ENCODE data around the gene XXYLT1. TPM values are rescaled to one million over a fixed set of nuclear protein-coding genes. Genes with fewer than 3 reads are reported as not detected.
"Not testable (repeated sequence)": the region's sequence is repeated elsewhere in the genome, so short reads cannot be mapped to it uniquely, and the experiment has no call there.

Gene XXYLT1
- total RNA-seq, 1 donor from 2014 or later: 13.6 TPM

DNA sequence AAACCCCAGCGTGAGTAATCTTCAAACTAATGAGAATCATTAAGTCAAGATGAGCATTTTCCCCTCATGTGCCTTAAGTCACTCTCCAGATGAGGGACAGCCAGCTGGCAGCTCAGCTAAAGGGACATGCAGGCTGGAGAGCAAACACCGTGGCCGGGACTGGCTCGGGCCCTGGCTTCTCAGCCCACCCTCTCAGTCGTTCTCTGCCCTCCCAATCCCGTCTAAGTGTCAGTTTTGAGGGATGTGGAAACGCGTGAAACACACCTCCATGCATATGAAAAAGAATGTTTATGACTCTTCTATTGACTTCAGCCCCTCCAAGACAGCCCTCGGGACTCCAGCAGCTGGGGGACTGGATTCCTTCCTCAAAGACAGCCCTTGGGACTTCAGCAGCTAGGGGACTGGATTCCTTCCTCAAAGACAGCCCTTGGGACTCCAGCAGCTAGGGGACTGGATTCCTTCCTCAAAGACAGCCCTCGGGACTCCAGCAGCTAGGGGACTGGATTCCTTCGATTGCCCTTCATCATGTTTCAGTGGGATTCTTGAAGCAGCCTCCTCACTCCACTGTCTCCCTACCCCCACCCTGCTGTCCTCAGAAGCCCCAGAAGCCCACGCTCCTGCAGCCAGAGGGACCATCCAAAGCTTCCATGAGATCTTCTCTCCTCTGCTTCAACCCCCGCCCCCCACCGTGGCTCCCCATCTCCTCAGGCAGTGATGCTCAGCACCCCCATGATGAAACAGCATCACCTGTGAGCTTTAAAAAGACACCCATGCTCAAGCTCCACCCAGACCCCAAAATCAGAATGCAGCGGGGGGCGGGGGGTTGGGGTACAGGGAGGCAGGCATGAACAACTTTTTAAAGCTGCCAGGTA lies 228.9 kb downstream of the XXYLT1 start:
- H3K27ac ChIP-seq (ENCODE audit: low read depth, low read length): no peak overlapping the region
- no peak overlapping the region for H3K9ac ChIP-seq (ENCODE audit: low read depth in 1 of 3, low read length in 3 of 3)
- no peaks in the 10 kb centered on the region for H3K27me3 ChIP-seq (ENCODE audit: control insufficient read depth in 3 of 3, insufficient read depth in 3 of 3, low read length in 3 of 3)
- peaks cover 0 to 2% (median 0%) of the 10 kb centered on the region in 3 donors for H3K4me1 ChIP-seq (ENCODE audit: control insufficient read depth in 3 of 3, insufficient read depth in 3 of 3, low read length in 3 of 3)
- H3K9me3 ChIP-seq (ENCODE audit: control insufficient read depth in 3 of 3, low read length in 3 of 3): no peaks in the 10 kb centered on the region
- H3K4me3 ChIP-seq (ENCODE audit: low read length in 3 of 3): no peak overlapping the region
- H3K36me3 ChIP-seq (ENCODE audit: control insufficient read depth in 3 of 3, insufficient read depth in 3 of 3, low read length in 3 of 3): no peaks in the 10 kb centered on the region

DNA sequence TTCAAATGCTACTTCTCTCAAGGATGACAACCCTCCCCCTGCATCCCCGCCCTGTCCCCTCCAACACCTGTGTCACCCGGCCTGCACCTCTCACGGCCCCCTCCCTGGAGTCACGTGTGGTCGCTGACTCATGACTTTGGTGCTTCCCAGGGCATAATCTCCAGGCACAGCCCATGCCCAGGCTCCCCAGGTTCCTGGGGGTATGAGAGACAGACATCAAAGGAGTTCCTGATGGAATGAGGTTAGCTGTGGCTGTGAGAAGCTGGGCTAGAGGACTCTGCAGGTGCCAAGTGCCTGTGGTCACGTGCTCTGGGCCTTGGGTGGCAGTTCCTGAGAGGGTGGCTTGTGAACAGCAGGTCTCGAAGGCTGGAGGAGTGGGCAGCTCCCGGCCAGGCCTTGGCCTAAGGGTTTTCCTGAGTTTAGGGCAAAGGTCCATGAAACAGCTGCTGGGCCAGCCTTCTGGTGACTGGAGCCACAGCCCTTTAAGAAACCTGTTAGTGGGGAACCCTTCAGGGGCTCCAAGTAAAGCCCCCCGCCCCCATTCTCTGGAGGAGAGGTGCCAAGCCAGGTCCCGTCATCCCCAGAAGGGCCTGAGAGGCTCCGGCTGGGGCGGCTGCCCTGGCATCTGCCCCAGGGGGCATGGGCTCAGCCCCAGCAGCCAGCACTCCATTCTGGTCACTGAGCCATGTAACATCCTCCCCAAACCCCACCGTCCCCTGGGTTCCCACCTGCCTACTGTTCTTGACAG lies 230.0 kb downstream of the XXYLT1 start:
- Histone ChIP-seq H3K4me3 (ENCODE audit: low read length in 3 of 3) (no peak overlapping the region), H3K27me3 (ENCODE audit: control insufficient read depth in 3 of 3, insufficient read depth in 3 of 3, low read length in 3 of 3) (peaks cover 0 to 3% (median 0%) of the 10 kb centered on the region in 3 donors), H3K4me1 (ENCODE audit: control insufficient read depth in 3 of 3, insufficient read depth in 3 of 3, low read length in 3 of 3) (no peaks in the 10 kb centered on the region), H3K27ac (ENCODE audit: low read depth, low read length) (no peak overlapping the region), H3K9ac (ENCODE audit: low read depth in 1 of 3, low read length in 3 of 3) (no peak overlapping the region), H3K9me3 (ENCODE audit: control insufficient read depth in 3 of 3, low read length in 3 of 3) (no peaks in the 10 kb centered on the region), H3K36me3 (ENCODE audit: control insufficient read depth in 3 of 3, insufficient read depth in 3 of 3, low read length in 3 of 3) (no peaks in the 10 kb centered on the region)

DNA sequence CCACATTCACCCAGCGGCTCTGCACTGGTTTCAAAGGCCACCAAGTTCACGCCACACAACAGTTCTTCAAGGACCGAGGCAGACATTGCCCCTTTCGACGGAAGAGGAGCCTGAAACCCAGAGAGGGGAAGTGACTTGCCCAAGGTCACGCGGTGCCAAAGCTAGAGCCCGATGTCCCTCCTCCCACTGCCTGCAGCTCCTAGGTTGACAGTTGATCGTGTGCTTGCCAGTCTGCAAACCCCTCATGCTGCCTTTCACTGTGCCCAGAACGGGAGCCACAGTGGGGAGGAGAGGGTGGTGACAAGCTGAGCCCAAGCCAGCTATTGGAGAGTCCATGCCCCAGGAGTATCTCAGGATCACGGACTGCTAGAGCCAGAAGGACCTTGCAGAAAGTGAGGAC lies 230.9 kb downstream of the XXYLT1 start:
- H3K4me1 ChIP-seq (ENCODE audit: control insufficient read depth in 3 of 3, insufficient read depth in 3 of 3, low read length in 3 of 3): no peaks in the 10 kb centered on the region
- H3K9me3 ChIP-seq (ENCODE audit: control insufficient read depth in 3 of 3, low read length in 3 of 3): no peaks in the 10 kb centered on the region
- H3K4me3 ChIP-seq (ENCODE audit: low read length in 3 of 3): no peak overlapping the region
- no peak overlapping the region for H3K9ac ChIP-seq (ENCODE audit: low read depth in 1 of 3, low read length in 3 of 3)
- H3K36me3 ChIP-seq (ENCODE audit: control insufficient read depth in 3 of 3, insufficient read depth in 3 of 3, low read length in 3 of 3): no peaks in the 10 kb centered on the region
- H3K27me3 ChIP-seq (ENCODE audit: control insufficient read depth in 3 of 3, insufficient read depth in 3 of 3, low read length in 3 of 3): peaks cover 0 to 3% (median 0%) of the 10 kb centered on the region in 3 donors
- H3K27ac ChIP-seq (ENCODE audit: low read depth, low read length): no peak overlapping the region

GRCh38 chr3:195039180-195039843 lies 231.6 kb downstream of the XXYLT1 start:
- no peak overlapping the region for H3K9ac ChIP-seq (ENCODE audit: low read depth in 1 of 3, low read length in 3 of 3)
- H3K36me3 ChIP-seq (ENCODE audit: control insufficient read depth in 3 of 3, insufficient read depth in 3 of 3, low read length in 3 of 3): no peaks in the 10 kb centered on the region
- H3K9me3 ChIP-seq (ENCODE audit: control insufficient read depth in 3 of 3, low read length in 3 of 3): no peaks in the 10 kb centered on the region
- no peak overlapping the region for H3K4me3 ChIP-seq (ENCODE audit: low read length in 3 of 3)
- no peak overlapping the region for H3K27ac ChIP-seq (ENCODE audit: low read depth, low read length)
- no peaks in the 10 kb centered on the region for H3K4me1 ChIP-seq (ENCODE audit: control insufficient read depth in 3 of 3, insufficient read depth in 3 of 3, low read length in 3 of 3)
- H3K27me3 ChIP-seq (ENCODE audit: control insufficient read depth in 3 of 3, insufficient read depth in 3 of 3, low read length in 3 of 3): peaks cover 0 to 3% (median 0%) of the 10 kb centered on the region in 3 donors

- H3K9ac ChIP-seq (ENCODE audit: low read depth in 1 of 3, low read length in 3 of 3): no peak overlapping the region
- H3K4me1 ChIP-seq (ENCODE audit: control insufficient read depth in 3 of 3, insufficient read depth in 3 of 3, low read length in 3 of 3): peaks cover 0 to 2% (median 0%) of the 10 kb centered on the region in 3 donors
- no peak overlapping the region for H3K4me3 ChIP-seq (ENCODE audit: low read length in 3 of 3)
- no peaks in the 10 kb centered on the region for H3K36me3 ChIP-seq (ENCODE audit: control insufficient read depth in 3 of 3, insufficient read depth in 3 of 3, low read length in 3 of 3)
- H3K27ac ChIP-seq (ENCODE audit: low read depth, low read length): no peak overlapping the region
- peaks cover 0 to 3% (median 0%) of the 10 kb centered on the region in 3 donors for H3K27me3 ChIP-seq (ENCODE audit: control insufficient read depth in 3 of 3, insufficient read depth in 3 of 3, low read length in 3 of 3)
- H3K9me3 ChIP-seq (ENCODE audit: control insufficient read depth in 3 of 3, low read length in 3 of 3): no peaks in the 10 kb centered on the region
Observed at GRCh38 chr3:195038161-195038560, 232.8 kb downstream of the XXYLT1 start.

- H3K4me3 ChIP-seq (ENCODE audit: low read length in 3 of 3); H3K27me3 ChIP-seq (ENCODE audit: control insufficient read depth in 3 of 3, insufficient read depth in 3 of 3, low read length in 3 of 3); H3K36me3 ChIP-seq (ENCODE audit: control insufficient read depth in 3 of 3, insufficient read depth in 3 of 3, low read length in 3 of 3); H3K9me3 ChIP-seq (ENCODE audit: control insufficient read depth in 3 of 3, low read length in 3 of 3); H3K27ac ChIP-seq (ENCODE audit: low read depth, low read length); H3K4me1 ChIP-seq (ENCODE audit: control insufficient read depth in 3 of 3, insufficient read depth in 3 of 3, low read length in 3 of 3); H3K9ac ChIP-seq (ENCODE audit: low read depth in 1 of 3, low read length in 3 of 3): not testable (repeated sequence)
Observed at GRCh38 chr3:195037586-195037985, 233.4 kb downstream of the XXYLT1 start.

GRCh38 chr3:195036974-195037373 lies 234.0 kb downstream of the XXYLT1 start:
- no peaks in the 10 kb centered on the region for H3K9me3 ChIP-seq (ENCODE audit: control insufficient read depth in 3 of 3, low read length in 3 of 3)
- H3K27ac ChIP-seq (ENCODE audit: low read depth, low read length): no peak overlapping the region
- no peak overlapping the region for H3K9ac ChIP-seq (ENCODE audit: low read depth in 1 of 3, low read length in 3 of 3)
- H3K4me1 ChIP-seq (ENCODE audit: control insufficient read depth in 3 of 3, insufficient read depth in 3 of 3, low read length in 3 of 3): peaks cover 0 to 2% (median 2%) of the 10 kb centered on the region in 3 donors
- H3K27me3 ChIP-seq (ENCODE audit: control insufficient read depth in 3 of 3, insufficient read depth in 3 of 3, low read length in 3 of 3): peaks cover 0 to 3% (median 0%) of the 10 kb centered on the region in 3 donors
- no peaks in the 10 kb centered on the region for H3K36me3 ChIP-seq (ENCODE audit: control insufficient read depth in 3 of 3, insufficient read depth in 3 of 3, low read length in 3 of 3)
- H3K4me3 ChIP-seq (ENCODE audit: low read length in 3 of 3): no peak overlapping the region

DNA sequence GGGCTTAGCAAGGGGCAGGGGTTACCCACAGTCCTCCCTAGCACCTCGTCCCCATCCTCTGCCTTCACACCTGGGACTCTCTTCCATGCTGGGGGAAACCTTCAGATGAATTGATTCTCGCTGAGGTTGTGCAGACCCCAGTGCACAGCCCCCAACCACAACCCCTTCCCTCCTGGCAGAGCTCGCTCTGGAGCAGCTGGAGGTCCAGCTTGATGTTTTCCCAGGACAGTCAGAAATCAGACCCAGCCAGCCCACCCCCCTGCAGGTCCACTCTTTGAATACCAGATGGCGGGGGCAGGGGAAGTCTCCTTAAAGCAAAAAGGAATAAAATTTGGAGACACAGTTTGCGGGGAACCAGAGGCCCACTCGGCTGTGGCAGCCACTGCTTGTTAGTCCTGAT lies 234.4 kb downstream of the XXYLT1 start:
- peaks cover 0 to 4% (median 2%) of the 10 kb centered on the region in 3 donors for H3K4me1 ChIP-seq (ENCODE audit: control insufficient read depth in 3 of 3, insufficient read depth in 3 of 3, low read length in 3 of 3)
- no peak overlapping the region for H3K27ac ChIP-seq (ENCODE audit: low read depth, low read length)
- no peaks in the 10 kb centered on the region for H3K9me3 ChIP-seq (ENCODE audit: control insufficient read depth in 3 of 3, low read length in 3 of 3)
- H3K9ac ChIP-seq (ENCODE audit: low read depth in 1 of 3, low read length in 3 of 3): no peak overlapping the region
- H3K36me3 ChIP-seq (ENCODE audit: control insufficient read depth in 3 of 3, insufficient read depth in 3 of 3, low read length in 3 of 3): no peaks in the 10 kb centered on the region
- no peak overlapping the region for H3K4me3 ChIP-seq (ENCODE audit: low read length in 3 of 3)
- peaks cover 0 to 3% (median 0%) of the 10 kb centered on the region in 3 donors for H3K27me3 ChIP-seq (ENCODE audit: control insufficient read depth in 3 of 3, insufficient read depth in 3 of 3, low read length in 3 of 3)

- Histone ChIP-seq H3K4me3 (ENCODE audit: low read length in 3 of 3) (no peak overlapping the region), H3K36me3 (ENCODE audit: control insufficient read depth in 3 of 3, insufficient read depth in 3 of 3, low read length in 3 of 3) (no peaks in the 10 kb centered on the region), H3K4me1 (ENCODE audit: control insufficient read depth in 3 of 3, insufficient read depth in 3 of 3, low read length in 3 of 3) (peaks cover 0 to 4% (median 2%) of the 10 kb centered on the region in 3 donors), H3K27ac (ENCODE audit: low read depth, low read length) (no peak overlapping the region), H3K27me3 (ENCODE audit: control insufficient read depth in 3 of 3, insufficient read depth in 3 of 3, low read length in 3 of 3) (peaks cover 0 to 3% (median 0%) of the 10 kb centered on the region in 3 donors), H3K9ac (ENCODE audit: low read depth in 1 of 3, low read length in 3 of 3) (no peak overlapping the region), H3K9me3 (ENCODE audit: control insufficient read depth in 3 of 3, low read length in 3 of 3) (no peaks in the 10 kb centered on the region)
Observed at GRCh38 chr3:195036203-195036505, 234.8 kb downstream of the XXYLT1 start.

Data from skeletal muscle tissue (tissue), 4 donors.